Esophagus squamous epithelium (tissue), 5 donors: ENCODE data around the gene RASGRP2. TPM values are rescaled to one million over a fixed set of nuclear protein-coding genes. Genes with fewer than 3 reads are reported as not detected.
A peak's percentile ranks its signal among the peaks of the same experiment; 100 is the strongest.

Experiments used
- DNase-seq: peaks from one replicate; lab custom pipeline; 2025; lab: John Stamatoyannopoulos, UW
- H3K27ac ChIP-seq, 4 donors: fragments of 200-600 bp; sonication (generic); one replicate each; pipeline ENCODE4 v1.5.1; 2016 to 2019; ENCODE audit warnings: mild to moderate bottlenecking in 1 of 4
- H3K27me3 ChIP-seq, 4 donors: fragments of 200-600 bp; sonication (generic); 1 replicate in 3 of 4; 2 replicates in 1 of 4; pipeline versions ENCODE4 v1.5.1 to v1.6.0; 2017 to 2021; ENCODE audit warnings: antibody characterized with exemption in 1 of 4
- H3K36me3 ChIP-seq, 3 donors: fragments of 200-600 bp; sonication (generic); one replicate each; pipeline ENCODE4 v1.5.1; 2016 to 2019
- H3K4me1 ChIP-seq, 3 donors: fragments of 200-600 bp; sonication (generic); one replicate each; pipeline ENCODE4 v1.5.1; 2017 to 2019
- H3K4me3 ChIP-seq, 4 donors: fragments of 200-600 bp; sonication (generic); 1 replicate in 3 of 4; 2 replicates in 1 of 4; pipeline ENCODE4 v1.5.1; 2016 to 2019; ENCODE audit warnings: mild to moderate bottlenecking in 2 of 4, moderate library complexity in 1 of 4
- H3K9me3 ChIP-seq, 3 donors: fragments of 200-600 bp; sonication (generic); one replicate each; pipeline ENCODE4 v1.5.1; 2016 to 2019
- POLR2A ChIP-seq, 4 donors: fragments of 450-650 bp; IDR thresholded peaks; one replicate each; pipeline ENCODE4 v1.6.1; 2017; ENCODE audit warnings: antibody characterized with exemption in 4 of 4, mild to moderate bottlenecking in 4 of 4, moderate library complexity in 3 of 4
- WGBS, 2 donors: methylation state at CpG; one replicate each; pipeline ENCODE4 v1.1.5; 2018; 5-methylcytosine and 5-hydroxymethylcytosine counted together
- intact Hi-C: fragments of 100-400 bp; cut with DNase I; formaldehyde crosslinking; loops from one replicate; pipeline ENCODE4 v1.15.0; 2022
- total RNA-seq, 4 donors: library from RNA; depleted of rRNA; stranded (reverse); fragments of >200 nt; gene quantifications; one replicate each; pipeline ENCODE4 v1.1.0, GENCODE V29; 2016
- TF ChIP-seq, protein P1 (sequence below), 6 experiments: fragments of 450-650 bp in 4 of 6; fragments of 200-600 bp in 2 of 6; sonication (generic) in 2 of 6; IDR thresholded peaks; one replicate each; pipeline ENCODE4 v1.5.1; 2016 to 2019; ENCODE audit warnings: antibody characterized with exemption in 6 of 6, mild to moderate bottlenecking in 4 of 6, moderate library complexity in 4 of 6
- donor health status: DM: yes; HTN: yes; CAD: no.

RASGRP2 gene
- total RNA-seq, 4 donors from 2014 or later: 2.6 to 13.2 (median 4.9) TPM

DNA sequence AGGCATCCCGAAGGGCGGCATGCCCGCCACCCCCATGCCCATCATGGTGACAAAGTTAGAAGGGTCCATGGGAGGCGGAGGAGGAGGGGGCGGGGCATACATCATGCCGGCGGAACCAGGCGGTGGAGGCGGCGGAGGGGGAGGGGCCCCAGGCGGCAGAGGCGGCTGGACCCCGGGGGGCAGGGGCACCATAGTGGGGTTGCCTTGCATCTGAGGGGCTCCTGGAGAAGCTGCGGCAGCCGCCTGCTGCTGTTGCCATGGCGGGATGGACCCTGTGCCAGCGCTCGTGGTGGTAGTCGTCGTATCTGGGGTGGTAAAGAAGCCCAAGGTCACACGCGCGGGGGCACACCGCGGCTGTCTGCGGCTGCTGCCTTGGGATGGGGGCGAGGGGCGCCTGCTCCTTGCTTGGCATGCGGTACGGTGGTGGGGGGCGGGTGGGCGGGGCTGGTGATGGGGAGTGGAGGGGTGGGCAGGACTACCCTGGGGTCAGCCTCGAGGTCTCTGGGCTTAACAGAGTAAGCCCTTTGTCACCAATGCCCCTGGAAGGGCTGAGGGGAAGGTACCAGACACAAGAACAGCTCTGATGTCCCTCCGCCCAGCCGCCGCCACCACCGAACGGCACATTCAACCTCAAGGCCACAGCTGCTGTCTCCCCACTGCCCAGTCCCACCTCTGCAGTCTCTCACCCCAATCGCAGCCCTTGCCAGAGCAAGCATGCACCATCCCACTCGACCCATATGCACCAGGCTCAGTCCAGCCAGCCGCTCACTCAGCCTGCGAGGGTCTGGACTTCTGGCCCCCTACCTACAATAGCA, 22.1 kb upstream of the RASGRP2 start:
- no peak for DNase-seq
- Histone ChIP-seq H3K27ac (peak overlapping the region in 3 of 4 donors; percentile 2 to 78 (median 3)), H3K4me3 (no peak overlapping the region), H3K36me3 (peaks cover 72 to 91% (median 79%) of the 10 kb centered on the region in 3 donors), H3K9me3 (no peaks in the 10 kb centered on the region), H3K27me3 (no peaks in the 10 kb centered on the region), H3K4me1 (peaks cover 19 to 82% (median 37%) of the 10 kb centered on the region in 3 donors)
- TF ChIP-seq POLR2A (IDR thresholded peaks at IDR 0.05): no peak
- TF ChIP-seq, protein P1, sequence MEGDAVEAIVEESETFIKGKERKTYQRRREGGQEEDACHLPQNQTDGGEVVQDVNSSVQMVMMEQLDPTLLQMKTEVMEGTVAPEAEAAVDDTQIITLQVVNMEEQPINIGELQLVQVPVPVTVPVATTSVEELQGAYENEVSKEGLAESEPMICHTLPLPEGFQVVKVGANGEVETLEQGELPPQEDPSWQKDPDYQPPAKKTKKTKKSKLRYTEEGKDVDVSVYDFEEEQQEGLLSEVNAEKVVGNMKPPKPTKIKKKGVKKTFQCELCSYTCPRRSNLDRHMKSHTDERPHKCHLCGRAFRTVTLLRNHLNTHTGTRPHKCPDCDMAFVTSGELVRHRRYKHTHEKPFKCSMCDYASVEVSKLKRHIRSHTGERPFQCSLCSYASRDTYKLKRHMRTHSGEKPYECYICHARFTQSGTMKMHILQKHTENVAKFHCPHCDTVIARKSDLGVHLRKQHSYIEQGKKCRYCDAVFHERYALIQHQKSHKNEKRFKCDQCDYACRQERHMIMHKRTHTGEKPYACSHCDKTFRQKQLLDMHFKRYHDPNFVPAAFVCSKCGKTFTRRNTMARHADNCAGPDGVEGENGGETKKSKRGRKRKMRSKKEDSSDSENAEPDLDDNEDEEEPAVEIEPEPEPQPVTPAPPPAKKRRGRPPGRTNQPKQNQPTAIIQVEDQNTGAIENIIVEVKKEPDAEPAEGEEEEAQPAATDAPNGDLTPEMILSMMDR (IDR thresholded peaks at IDR 0.05): no peak
- whole genome bisulfite sequencing, 2 donors: 84 to 93% methylated on average over 9 to 21 of the region's 42 CpGs
- intact Hi-C loops: no loop called here

DNA sequence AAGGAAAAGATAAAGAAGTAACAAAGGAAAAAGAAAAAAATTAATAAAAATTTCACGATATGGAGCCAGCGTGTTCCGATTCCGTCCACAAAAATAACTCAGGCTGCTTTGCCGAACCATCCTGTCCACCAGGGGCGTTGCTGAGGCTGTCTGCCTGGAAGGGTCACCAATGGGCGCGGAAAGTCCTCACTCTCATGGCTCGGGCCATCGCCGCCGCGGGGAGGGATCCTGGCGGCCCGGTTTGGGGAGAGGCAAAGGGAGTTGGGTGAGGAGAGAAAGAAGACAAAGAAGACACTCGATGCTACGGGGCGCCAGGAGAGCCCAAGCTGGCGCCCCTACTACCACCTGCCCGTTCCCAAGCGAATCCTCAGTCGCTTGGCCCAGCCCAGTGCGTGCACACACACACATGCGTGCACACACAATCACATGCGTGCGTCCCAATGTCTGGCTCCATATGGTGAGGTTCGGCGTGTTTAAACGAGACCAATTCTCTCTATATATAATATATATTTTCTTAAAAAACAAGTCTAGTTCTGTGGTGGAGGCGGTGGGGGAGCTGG, 21.4 kb upstream of the RASGRP2 start:
- Histone ChIP-seq H3K9me3 (no peaks in the 10 kb centered on the region), H3K36me3 (peaks cover 65 to 84% (median 73%) of the 10 kb centered on the region in 3 donors), H3K4me3 (no peak overlapping the region), H3K27me3 (no peaks in the 10 kb centered on the region), H3K27ac (peak overlapping the region in 2 of 4 donors; percentile 78 to 82), H3K4me1 (peaks cover 19 to 82% (median 42%) of the 10 kb centered on the region in 3 donors)
- intact Hi-C loops: no loop called here
- 79 to 86% methylated on average over 18 to 30 of the region's 30 CpGs for WGBS, 2 donors
- DNase-seq: no peak
- TF ChIP-seq, protein P1 (IDR thresholded peaks at IDR 0.05): peak in 1 of 6 experiments; percentile 11
- no peak for TF ChIP-seq POLR2A (IDR thresholded peaks at IDR 0.05)

DNA sequence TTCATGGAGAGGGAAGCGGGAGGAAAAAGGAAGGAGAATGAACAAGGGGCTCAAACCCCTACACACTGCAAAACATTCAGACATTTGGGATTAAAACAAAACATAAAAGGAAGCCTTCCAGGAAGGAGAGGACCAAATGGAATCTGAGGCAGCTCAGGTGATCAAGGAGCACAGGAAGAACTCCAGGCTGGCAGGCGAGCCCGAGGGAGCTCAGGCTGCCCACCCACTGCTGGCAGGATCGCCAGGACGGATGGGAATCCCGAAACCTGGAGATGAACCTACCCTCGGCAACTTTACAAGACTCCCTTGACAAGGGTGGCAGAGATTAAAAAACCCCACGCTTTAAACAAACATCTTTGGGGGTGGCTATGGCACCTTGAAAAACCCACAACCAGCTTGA, 20.8 kb upstream of the RASGRP2 start:
- H3K27me3 ChIP-seq: no peaks in the 10 kb centered on the region
- peaks cover 21 to 87% (median 48%) of the 10 kb centered on the region in 3 donors for H3K4me1 ChIP-seq
- peak overlapping the region in 2 of 4 donors; percentile 78 to 82 for H3K27ac ChIP-seq
- DNase-seq: no peak
- intact Hi-C loops: no loop called here
- WGBS, 2 donors: 56 to 59% methylated on average over 8 of the region's 8 CpGs
- TF ChIP-seq POLR2A (IDR thresholded peaks at IDR 0.05): no peak
- TF ChIP-seq, protein P1 (IDR thresholded peaks at IDR 0.05): no peak
- no peaks in the 10 kb centered on the region for H3K9me3 ChIP-seq
- no peak overlapping the region for H3K4me3 ChIP-seq
- peaks cover 59 to 78% (median 67%) of the 10 kb centered on the region in 3 donors for H3K36me3 ChIP-seq

DNA sequence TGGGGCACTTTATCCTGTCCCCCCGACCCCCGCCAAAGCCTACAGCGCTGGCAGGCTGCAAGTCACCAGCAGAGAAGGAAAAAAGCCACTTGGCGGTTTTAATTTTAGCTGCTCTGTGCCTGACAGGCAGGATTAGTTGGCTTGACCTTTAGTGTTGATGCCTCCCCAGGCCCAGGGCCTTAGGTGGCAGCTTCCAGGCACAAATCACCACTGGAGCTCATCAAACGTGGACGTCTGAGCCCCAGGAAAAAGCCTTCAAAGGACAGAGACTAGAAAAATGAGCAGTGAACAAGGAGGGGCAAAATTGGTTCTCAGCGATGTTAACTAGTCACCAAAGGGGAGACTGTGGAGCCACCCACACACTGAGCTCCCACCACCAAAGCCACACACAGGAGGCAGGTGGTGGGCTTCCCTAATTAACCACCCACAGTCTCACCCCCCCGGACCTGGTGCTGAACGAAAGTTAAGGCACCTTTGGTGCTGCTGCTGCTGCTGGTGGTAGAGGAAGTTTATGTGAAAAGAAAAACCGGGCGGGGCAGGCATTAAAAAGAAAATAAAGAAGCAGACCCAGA, 20.2 kb upstream of the RASGRP2 start:
- TF ChIP-seq, protein P1 (IDR thresholded peaks at IDR 0.05): no peak
- TF ChIP-seq POLR2A (IDR thresholded peaks at IDR 0.05): no peak
- Histone ChIP-seq H3K4me1 (peaks cover 25 to 93% (median 54%) of the 10 kb centered on the region in 3 donors), H3K27ac (peak overlapping the region; percentile 59 to 82 (median 74)), H3K27me3 (no peaks in the 10 kb centered on the region), H3K4me3 (no peak overlapping the region), H3K9me3 (no peaks in the 10 kb centered on the region), H3K36me3 (peaks cover 52 to 72% (median 61%) of the 10 kb centered on the region in 3 donors)
- DNase-seq: no peak
- WGBS, 2 donors: 35 to 54% methylated on average over 10 to 11 of the region's 11 CpGs
- intact Hi-C loops: no loop called here
